B cell (primary cell): ENCODE data around the gene TLCD2.

Experiments
- EZH2 ChIP-seq: IDR thresholded peaks from 2 replicates; pipeline ENCODE4 v1.6.1; 2012; ENCODE audit warnings: borderline replicate concordance, low read depth, mild to moderate bottlenecking, moderate library complexity, low read length; ENCODE audit not compliant: insufficient read depth, poor library complexity, severe bottlenecking
- TF ChIP-seq, protein P1 (sequence below): fragments of 200-600 bp; IDR thresholded peaks from one replicate; pipeline ENCODE4 v1.8.0; 2022; ENCODE audit warnings: antibody characterized with exemption, mild to moderate bottlenecking

- TF ChIP-seq, protein P1, sequence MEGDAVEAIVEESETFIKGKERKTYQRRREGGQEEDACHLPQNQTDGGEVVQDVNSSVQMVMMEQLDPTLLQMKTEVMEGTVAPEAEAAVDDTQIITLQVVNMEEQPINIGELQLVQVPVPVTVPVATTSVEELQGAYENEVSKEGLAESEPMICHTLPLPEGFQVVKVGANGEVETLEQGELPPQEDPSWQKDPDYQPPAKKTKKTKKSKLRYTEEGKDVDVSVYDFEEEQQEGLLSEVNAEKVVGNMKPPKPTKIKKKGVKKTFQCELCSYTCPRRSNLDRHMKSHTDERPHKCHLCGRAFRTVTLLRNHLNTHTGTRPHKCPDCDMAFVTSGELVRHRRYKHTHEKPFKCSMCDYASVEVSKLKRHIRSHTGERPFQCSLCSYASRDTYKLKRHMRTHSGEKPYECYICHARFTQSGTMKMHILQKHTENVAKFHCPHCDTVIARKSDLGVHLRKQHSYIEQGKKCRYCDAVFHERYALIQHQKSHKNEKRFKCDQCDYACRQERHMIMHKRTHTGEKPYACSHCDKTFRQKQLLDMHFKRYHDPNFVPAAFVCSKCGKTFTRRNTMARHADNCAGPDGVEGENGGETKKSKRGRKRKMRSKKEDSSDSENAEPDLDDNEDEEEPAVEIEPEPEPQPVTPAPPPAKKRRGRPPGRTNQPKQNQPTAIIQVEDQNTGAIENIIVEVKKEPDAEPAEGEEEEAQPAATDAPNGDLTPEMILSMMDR: no peak
- TF ChIP-seq EZH2: no peak
Measured at GRCh38 chr17:1714980-1715802, 5.0 kb upstream of the TLCD2 start.
